HEK293 (cell line): ENCODE results near the gene TUBA8.

Source experiments
- PBX3 ChIP-seq: sonication (generic); formaldehyde crosslinking; IDR thresholded peaks from 2 replicates; pipeline ENCODE4 v1.8.1; 2022; ENCODE audit warnings: mild to moderate bottlenecking, moderate library complexity, missing genetic modification reagents
- ZBTB8A ChIP-seq: fragments of 450-650 bp; formaldehyde crosslinking; IDR thresholded peaks from 2 replicates; pipeline ENCODE4 v1.5.1; 2016; ENCODE audit warnings: missing biosample characterization, missing genetic modification characterization
- ZNF121 ChIP-seq: fragments of 450-650 bp; formaldehyde crosslinking; IDR thresholded peaks from 2 replicates; pipeline ENCODE4 v1.5.1; 2016; ENCODE audit warnings: missing biosample characterization, missing genetic modification characterization
- ZNF777 ChIP-seq: fragments of 450-650 bp; formaldehyde crosslinking; IDR thresholded peaks from 2 replicates; pipeline ENCODE4 v1.5.1; 2017; ENCODE audit warnings: missing biosample characterization, missing genetic modification characterization, borderline replicate concordance

- no peak for TF ChIP-seq ZNF777 (tag by site-specific recombination)
- TF ChIP-seq PBX3 (CRISPR knock-in tag) = no peak
- no peak for TF ChIP-seq ZNF121 (tag by site-specific recombination)
- no peak for TF ChIP-seq ZBTB8A
These were observed 33.4 kb upstream of the TUBA8 start for GRCh38 chr22:18077087-18077638.
